ENCODE results near the gene ZNF771. TPM values are rescaled to one million over a fixed set of nuclear protein-coding genes. Genes with fewer than 3 reads are reported as not detected.
A peak's percentile ranks its signal among the peaks of the same experiment; 100 is the strongest.

Gene ZNF771
- total RNA-seq, 1 experiment from 2014 or later: 19.0 TPM

- no peak for TF ChIP-seq CTCF (conservative IDR thresholded peaks at IDR 0.05)
- TF ChIP-seq EZH2 (IDR thresholded peaks at IDR 0.05; ENCODE audit: low read depth): no peak
- BruUV-seq (replicated peaks): no TSS peak
- POLR2A ChIA-PET (ENCODE audit: unreplicated experiment): interaction anchor here (0.5 to 1.0 kb wide), 2 partner anchors 84 to 392 kb away, joined by 3 to 4 read pairs; a partner anchor contains a TSS
- peaks cover 10% of the 10 kb centered on the region for H4K20me1 ChIP-seq (ENCODE audit: insufficient read depth)
- no peaks in the 10 kb centered on the region for H3K9me2 ChIP-seq (ENCODE audit: insufficient read depth)
- CTCF ChIA-PET: interaction anchor here (1.2 to 1.5 kb wide), 2 partner anchors 15 to 46 kb away, joined by 4 to 5 read pairs; partner anchors contain the start of gene DCTPP1
- H3K4me3 ChIP-seq: peak overlapping the region; percentile 73
- H3K27ac ChIP-seq: 0 out of 2 replicates have a peak overlapping the region, but pooled peaks have one; percentile 62
- peak overlapping the region; percentile 87 for H3K4me2 ChIP-seq
- peak overlapping the region; percentile 92 for H2AFZ ChIP-seq
- H3F3A ChIP-seq (ENCODE audit: insufficient read depth, low read depth): peaks cover 26% of the 10 kb centered on the region
- no peaks in the 10 kb centered on the region for H3K27me3 ChIP-seq (ENCODE audit: insufficient read depth, low read depth)
- intact Hi-C loops (cut with micrococcal nuclease; ENCODE audit: unreplicated experiment): loop anchor here (1.0 kb wide), 2 partner anchors 82 to 189 kb away; no protein-coding TSS in a partner anchor
- no peak for DNase-seq
- H3K36me3 ChIP-seq (ENCODE audit: low read depth): 0 out of 2 replicates have a peak, but pooled peaks cover 10% of the 10 kb centered on the region
- H3K79me2 ChIP-seq (ENCODE audit: low read depth): peaks cover 24% of the 10 kb centered on the region
- no peaks in the 10 kb centered on the region; the same call in 1 of the 2 replicates for H3K9me3 ChIP-seq (ENCODE audit: insufficient read depth, low read depth)
- peaks cover 26% of the 10 kb centered on the region for H3K4me1 ChIP-seq (replicated peaks; ENCODE audit: insufficient read depth)
Measured at GRCh38 chr16:30445149-30445407, 37.7 kb downstream of the ZNF771 start.

GRCh38 chr16:30445408-30446202, 38.2 kb downstream of the ZNF771 start, which contains the start of gene SEPHS2:
Gene SEPHS2 (minus strand): TSS chr16:30445874. CDS start chr16:30445727, 147 bp downstream.
- ChIA-PET POLR2A (ENCODE audit: unreplicated experiment) (interaction anchor here (0.5 to 1.0 kb wide), 2 partner anchors 83 to 393 kb away, joined by 3 to 4 read pairs; a partner anchor contains a TSS), CTCF (interaction anchor here (1.2 to 1.5 kb wide), 2 partner anchors 16 to 46 kb away, joined by 4 to 5 read pairs; partner anchors contain the start of gene DCTPP1)
- H4K20me1 ChIP-seq (ENCODE audit: insufficient read depth): peaks cover 10% of the 10 kb centered on the region
- H3K27ac ChIP-seq: peak within 1 kb of the TSS; percentile 62
- BruUV-seq (replicated peaks): TSS peak; percentile 82
- H3F3A ChIP-seq (ENCODE audit: insufficient read depth, low read depth): peaks cover 26% of the 10 kb centered on the region
- no peaks in the 10 kb centered on the region; the same call in 1 of the 2 replicates for H3K9me3 ChIP-seq (ENCODE audit: insufficient read depth, low read depth)
- peaks cover 24% of the 10 kb centered on the region for H3K79me2 ChIP-seq (ENCODE audit: low read depth)
- 0 out of 2 replicates have a peak, but pooled peaks cover 10% of the 10 kb centered on the region for H3K36me3 ChIP-seq (ENCODE audit: low read depth)
- H2AFZ ChIP-seq: peak within 1 kb of the TSS; percentile 92
- peak within 1 kb of the TSS; percentile 73 for H3K4me3 ChIP-seq
- H3K27me3 ChIP-seq (ENCODE audit: insufficient read depth, low read depth): no peaks in the 10 kb centered on the region
- H3K4me1 ChIP-seq (replicated peaks; ENCODE audit: insufficient read depth): peaks cover 26% of the 10 kb centered on the region
- peak; percentile 97 to 99 for DNase-seq
- peak within 1 kb of the TSS; percentile 87 for H3K4me2 ChIP-seq
- TF ChIP-seq CTCF (conservative IDR thresholded peaks at IDR 0.05): peak; percentile 55; the same call in 1 of the 2 replicates
- no peak for TF ChIP-seq EZH2 (IDR thresholded peaks at IDR 0.05; ENCODE audit: low read depth)
- H3K9me2 ChIP-seq (ENCODE audit: insufficient read depth): no peaks in the 10 kb centered on the region
- intact Hi-C loops (cut with micrococcal nuclease; ENCODE audit: unreplicated experiment): loop anchor here (1.0 kb wide), 2 partner anchors 82 to 189 kb away; no protein-coding TSS in a partner anchor

GRCh38 chr16:30446203-30446595, 38.8 kb downstream of the ZNF771 start:
- H3K9me2 ChIP-seq (ENCODE audit: insufficient read depth): no peaks in the 10 kb centered on the region
- intact Hi-C loops (cut with micrococcal nuclease; ENCODE audit: unreplicated experiment): no loop called here
- BruUV-seq (replicated peaks): no TSS peak
- H3F3A ChIP-seq (ENCODE audit: insufficient read depth, low read depth): peaks cover 26% of the 10 kb centered on the region
- H3K36me3 ChIP-seq (ENCODE audit: low read depth): 0 out of 2 replicates have a peak, but pooled peaks cover 10% of the 10 kb centered on the region
- no peak for DNase-seq
- ChIA-PET CTCF (interaction anchor here (1.5 kb wide), 1 partner anchor 45 kb away, joined by 5 read pairs; no protein-coding TSS in a partner anchor), POLR2A (ENCODE audit: unreplicated experiment) (interaction anchor here (0.8 kb wide), 1 partner anchor 64 kb away, joined by 4 read pairs; no protein-coding TSS in a partner anchor)
- peaks cover 26% of the 10 kb centered on the region for H3K4me1 ChIP-seq (replicated peaks; ENCODE audit: insufficient read depth)
- H4K20me1 ChIP-seq (ENCODE audit: insufficient read depth): peaks cover 10% of the 10 kb centered on the region
- TF ChIP-seq EZH2 (IDR thresholded peaks at IDR 0.05; ENCODE audit: low read depth) (no peak), CTCF (conservative IDR thresholded peaks at IDR 0.05) (no peak)
- peaks cover 24% of the 10 kb centered on the region for H3K79me2 ChIP-seq (ENCODE audit: low read depth)
- peak overlapping the region; percentile 92 for H2AFZ ChIP-seq
- peak overlapping the region; percentile 62 for H3K27ac ChIP-seq
- peak overlapping the region; percentile 87 for H3K4me2 ChIP-seq
- peak overlapping the region; percentile 73 for H3K4me3 ChIP-seq
- no peaks in the 10 kb centered on the region; the same call in 1 of the 2 replicates for H3K9me3 ChIP-seq (ENCODE audit: insufficient read depth, low read depth)
- H3K27me3 ChIP-seq (ENCODE audit: insufficient read depth, low read depth): no peaks in the 10 kb centered on the region

Data from PC-9 (cell line).